ENCODE results near the gene KCNIP4. TPM values are rescaled to one million over a fixed set of nuclear protein-coding genes. Genes with fewer than 3 reads are reported as not detected.

The KCNIP4 gene
- total RNA-seq, 1 experiment from 2014 or later, result not detected

DNA sequence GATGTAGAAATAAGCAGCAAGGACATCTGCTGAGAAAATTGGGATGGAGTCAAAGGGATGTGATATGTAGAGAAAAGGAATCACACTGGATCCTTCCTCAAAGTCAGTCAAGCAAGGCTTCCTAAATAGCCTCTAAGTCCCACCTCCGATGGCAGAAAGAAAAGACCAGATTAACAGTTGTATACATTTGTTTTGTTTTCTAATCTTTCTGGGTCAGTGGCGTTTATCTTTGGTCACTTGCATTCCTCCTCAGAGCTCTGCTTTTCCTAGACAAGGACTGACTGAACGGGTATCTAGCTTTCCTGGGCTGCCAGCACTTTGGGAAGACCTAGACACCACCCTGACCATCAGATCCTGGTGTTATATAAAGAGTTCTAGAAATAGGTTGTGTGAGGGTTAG is 1225.1 kb downstream of the KCNIP4 start:
- Histone ChIP-seq H3K4me3 (no peak overlapping the region), H3K4me1 (replicated peaks; ENCODE audit: insufficient read depth) (no peaks in the 10 kb centered on the region), H3F3A (ENCODE audit: insufficient read depth, low read depth) (no peaks in the 10 kb centered on the region), H4K20me1 (ENCODE audit: insufficient read depth) (no peaks in the 10 kb centered on the region), H3K9me3 (ENCODE audit: insufficient read depth, low read depth) (no peaks in the 10 kb centered on the region), H3K27me3 (ENCODE audit: insufficient read depth, low read depth) (no peaks in the 10 kb centered on the region), H2AFZ (no peak overlapping the region), H3K9me2 (ENCODE audit: insufficient read depth) (no peaks in the 10 kb centered on the region), H3K27ac (no peak overlapping the region), H3K36me3 (ENCODE audit: low read depth) (no peaks in the 10 kb centered on the region), H3K79me2 (ENCODE audit: low read depth) (no peaks in the 10 kb centered on the region), H3K4me2 (no peak overlapping the region)
- DNase-seq, result no peak
- ChIA-PET CTCF (no interaction called here), POLR2A (ENCODE audit: unreplicated experiment) (no interaction called here)
- TF ChIP-seq, protein P1, sequence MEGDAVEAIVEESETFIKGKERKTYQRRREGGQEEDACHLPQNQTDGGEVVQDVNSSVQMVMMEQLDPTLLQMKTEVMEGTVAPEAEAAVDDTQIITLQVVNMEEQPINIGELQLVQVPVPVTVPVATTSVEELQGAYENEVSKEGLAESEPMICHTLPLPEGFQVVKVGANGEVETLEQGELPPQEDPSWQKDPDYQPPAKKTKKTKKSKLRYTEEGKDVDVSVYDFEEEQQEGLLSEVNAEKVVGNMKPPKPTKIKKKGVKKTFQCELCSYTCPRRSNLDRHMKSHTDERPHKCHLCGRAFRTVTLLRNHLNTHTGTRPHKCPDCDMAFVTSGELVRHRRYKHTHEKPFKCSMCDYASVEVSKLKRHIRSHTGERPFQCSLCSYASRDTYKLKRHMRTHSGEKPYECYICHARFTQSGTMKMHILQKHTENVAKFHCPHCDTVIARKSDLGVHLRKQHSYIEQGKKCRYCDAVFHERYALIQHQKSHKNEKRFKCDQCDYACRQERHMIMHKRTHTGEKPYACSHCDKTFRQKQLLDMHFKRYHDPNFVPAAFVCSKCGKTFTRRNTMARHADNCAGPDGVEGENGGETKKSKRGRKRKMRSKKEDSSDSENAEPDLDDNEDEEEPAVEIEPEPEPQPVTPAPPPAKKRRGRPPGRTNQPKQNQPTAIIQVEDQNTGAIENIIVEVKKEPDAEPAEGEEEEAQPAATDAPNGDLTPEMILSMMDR (conservative IDR thresholded peaks at IDR 0.05), result no peak
- TF ChIP-seq EZH2 (IDR thresholded peaks at IDR 0.05; ENCODE audit: low read depth), result no peak
- BruUV-seq (replicated peaks), result no TSS peak
- intact Hi-C loops (cut with micrococcal nuclease; ENCODE audit: unreplicated experiment), result no loop called here

DNA sequence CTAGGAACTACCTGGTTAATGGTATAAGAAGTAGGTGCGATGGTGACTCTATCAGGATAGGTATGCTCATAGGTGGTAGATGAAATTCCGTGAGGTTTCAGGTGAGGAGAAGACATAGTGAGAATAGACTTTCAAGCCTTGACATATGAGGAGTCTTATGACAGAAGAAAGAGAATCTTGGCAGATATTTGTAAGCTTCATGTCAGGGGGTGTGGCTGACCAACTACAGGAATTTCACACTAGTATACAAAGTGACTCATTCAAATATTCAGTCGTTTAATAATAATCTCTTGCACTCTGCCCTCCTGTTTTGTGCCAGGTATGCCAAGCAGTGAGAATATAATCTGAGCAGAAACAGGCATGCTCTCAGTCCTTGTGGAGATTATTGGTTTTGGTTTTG is 1225.6 kb downstream of the KCNIP4 start:
- Histone ChIP-seq H3K27me3 (ENCODE audit: insufficient read depth, low read depth) (no peaks in the 10 kb centered on the region), H3K9me3 (ENCODE audit: insufficient read depth, low read depth) (no peaks in the 10 kb centered on the region), H2AFZ (no peak overlapping the region), H3K27ac (no peak overlapping the region), H3K4me2 (no peak overlapping the region), H4K20me1 (ENCODE audit: insufficient read depth) (no peaks in the 10 kb centered on the region), H3K9me2 (ENCODE audit: insufficient read depth) (no peaks in the 10 kb centered on the region), H3K4me1 (replicated peaks; ENCODE audit: insufficient read depth) (no peaks in the 10 kb centered on the region), H3K79me2 (ENCODE audit: low read depth) (no peaks in the 10 kb centered on the region), H3K4me3 (no peak overlapping the region), H3K36me3 (ENCODE audit: low read depth) (no peaks in the 10 kb centered on the region), H3F3A (ENCODE audit: insufficient read depth, low read depth) (no peaks in the 10 kb centered on the region)
- POLR2A ChIA-PET (ENCODE audit: unreplicated experiment), result no interaction called here
- intact Hi-C loops (cut with micrococcal nuclease; ENCODE audit: unreplicated experiment), result no loop called here
- CTCF ChIA-PET, result no interaction called here
- DNase-seq, result no peak
- BruUV-seq (replicated peaks), result no TSS peak
- no peak for TF ChIP-seq EZH2 (IDR thresholded peaks at IDR 0.05; ENCODE audit: low read depth)
- TF ChIP-seq, protein P1 (conservative IDR thresholded peaks at IDR 0.05), result no peak

DNA sequence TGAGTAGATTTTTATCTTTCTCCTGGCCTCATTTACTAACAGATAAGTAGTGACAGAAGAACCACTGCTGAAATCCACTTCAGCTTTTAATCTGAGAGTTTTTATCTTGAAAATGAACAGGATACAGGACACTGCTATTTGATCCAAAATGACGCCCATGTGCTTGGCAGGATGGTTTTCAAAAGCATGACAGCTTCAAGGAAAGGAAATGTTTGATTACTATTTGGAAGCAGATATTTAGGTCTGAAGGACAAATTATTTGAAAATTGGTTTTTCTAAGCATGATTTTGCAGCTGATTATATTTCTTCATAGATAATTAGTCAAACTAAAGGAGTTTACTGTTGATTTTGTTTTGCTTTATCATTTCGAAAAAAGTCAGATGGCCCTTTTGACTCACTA is 1237.2 kb downstream of the KCNIP4 start:
- intact Hi-C loops (cut with micrococcal nuclease; ENCODE audit: unreplicated experiment), result no loop called here
- no peak overlapping the region for H2AFZ ChIP-seq
- H3K36me3 ChIP-seq (ENCODE audit: low read depth), result no peaks in the 10 kb centered on the region
- no peaks in the 10 kb centered on the region for H3K9me2 ChIP-seq (ENCODE audit: insufficient read depth)
- no peaks in the 10 kb centered on the region for H4K20me1 ChIP-seq (ENCODE audit: insufficient read depth)
- no peak overlapping the region for H3K4me3 ChIP-seq
- BruUV-seq (replicated peaks), result no TSS peak
- H3K4me1 ChIP-seq (replicated peaks; ENCODE audit: insufficient read depth), result no peaks in the 10 kb centered on the region
- no peak overlapping the region for H3K4me2 ChIP-seq
- no peak for DNase-seq
- no peak overlapping the region for H3K27ac ChIP-seq
- H3K9me3 ChIP-seq (ENCODE audit: insufficient read depth, low read depth), result no peaks in the 10 kb centered on the region
- TF ChIP-seq, protein P1 (conservative IDR thresholded peaks at IDR 0.05), result no peak
- no peak for TF ChIP-seq EZH2 (IDR thresholded peaks at IDR 0.05; ENCODE audit: low read depth)
- H3K79me2 ChIP-seq (ENCODE audit: low read depth), result no peaks in the 10 kb centered on the region
- no peaks in the 10 kb centered on the region for H3F3A ChIP-seq (ENCODE audit: insufficient read depth, low read depth)
- no peaks in the 10 kb centered on the region for H3K27me3 ChIP-seq (ENCODE audit: insufficient read depth, low read depth)
- CTCF ChIA-PET, result no interaction called here
- POLR2A ChIA-PET (ENCODE audit: unreplicated experiment), result no interaction called here
